ENCODE measurements around the gene TMX2. TPM values are rescaled to one million over a fixed set of nuclear protein-coding genes. Genes with fewer than 3 reads are reported as not detected.
A peak's percentile ranks its signal among the peaks of the same experiment; 100 is the strongest.

The TMX2 gene
- total RNA-seq, 1 experiment from 2014 or later: 138 TPM

DNA sequence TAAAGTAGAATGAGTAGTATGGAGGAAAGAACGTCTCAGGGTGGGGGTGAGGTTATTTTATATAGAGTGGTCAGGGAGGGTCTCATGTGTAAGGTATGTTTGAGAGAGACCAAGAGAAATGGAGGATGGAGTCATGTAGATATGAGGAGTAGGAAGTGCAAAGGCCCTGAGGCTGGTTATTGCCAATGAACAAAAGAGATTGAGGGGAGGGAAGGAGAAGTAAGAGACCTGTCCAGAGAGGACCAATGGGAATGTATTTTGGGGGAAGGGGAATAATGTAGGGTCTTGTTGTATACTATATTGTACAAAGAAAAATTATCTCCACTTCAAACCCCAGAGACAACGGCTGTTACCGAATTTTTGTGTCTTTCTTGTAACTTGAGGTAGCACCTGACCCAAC lies 59.0 kb downstream of the TMX2 start:
- peak overlapping the region; percentile 86 for H3K27ac ChIP-seq
- H3K4me2 ChIP-seq: peak overlapping the region; percentile 78
- no peaks in the 10 kb centered on the region for H3K27me3 ChIP-seq (ENCODE audit: insufficient read depth, low read depth)

GRCh38 chr11:57772562-57772961 lies 60.2 kb downstream of the TMX2 start:
- no TSS peak for BruUV-seq (replicated peaks)
- peaks cover 36% of the 10 kb centered on the region for H4K20me1 ChIP-seq (ENCODE audit: insufficient read depth)

More for the DNA sequence above, 59.0 kb downstream of the TMX2 start:
- TF ChIP-seq, protein P1, sequence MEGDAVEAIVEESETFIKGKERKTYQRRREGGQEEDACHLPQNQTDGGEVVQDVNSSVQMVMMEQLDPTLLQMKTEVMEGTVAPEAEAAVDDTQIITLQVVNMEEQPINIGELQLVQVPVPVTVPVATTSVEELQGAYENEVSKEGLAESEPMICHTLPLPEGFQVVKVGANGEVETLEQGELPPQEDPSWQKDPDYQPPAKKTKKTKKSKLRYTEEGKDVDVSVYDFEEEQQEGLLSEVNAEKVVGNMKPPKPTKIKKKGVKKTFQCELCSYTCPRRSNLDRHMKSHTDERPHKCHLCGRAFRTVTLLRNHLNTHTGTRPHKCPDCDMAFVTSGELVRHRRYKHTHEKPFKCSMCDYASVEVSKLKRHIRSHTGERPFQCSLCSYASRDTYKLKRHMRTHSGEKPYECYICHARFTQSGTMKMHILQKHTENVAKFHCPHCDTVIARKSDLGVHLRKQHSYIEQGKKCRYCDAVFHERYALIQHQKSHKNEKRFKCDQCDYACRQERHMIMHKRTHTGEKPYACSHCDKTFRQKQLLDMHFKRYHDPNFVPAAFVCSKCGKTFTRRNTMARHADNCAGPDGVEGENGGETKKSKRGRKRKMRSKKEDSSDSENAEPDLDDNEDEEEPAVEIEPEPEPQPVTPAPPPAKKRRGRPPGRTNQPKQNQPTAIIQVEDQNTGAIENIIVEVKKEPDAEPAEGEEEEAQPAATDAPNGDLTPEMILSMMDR (conservative IDR thresholded peaks at IDR 0.05): no peak
- TF ChIP-seq EZH2 (IDR thresholded peaks at IDR 0.05; ENCODE audit: low read depth): no peak
- DNase-seq: no peak
- no peak overlapping the region for H3K4me3 ChIP-seq
- H3K79me2 ChIP-seq (ENCODE audit: low read depth): peaks cover 100% of the 10 kb centered on the region
- no TSS peak for BruUV-seq (replicated peaks)
- H3K9me3 ChIP-seq (ENCODE audit: insufficient read depth, low read depth): no peaks in the 10 kb centered on the region
- peaks cover 23% of the 10 kb centered on the region for H3K36me3 ChIP-seq (ENCODE audit: low read depth)
- intact Hi-C loops (cut with micrococcal nuclease; ENCODE audit: unreplicated experiment): loop anchor here (10.0 kb wide), 2 partner anchors 447 to 1783 kb away; partner anchors contain the start of gene TNKS1BP1
- H4K20me1 ChIP-seq (ENCODE audit: insufficient read depth): peaks cover 48% of the 10 kb centered on the region
- ChIA-PET CTCF (interaction anchor here (1.5 kb wide), 1 partner anchor 7 kb away, joined by 7 read pairs; no protein-coding TSS in a partner anchor), POLR2A (ENCODE audit: unreplicated experiment) (interaction anchor here (0.6 to 1.1 kb wide), 3 partner anchors 10 to 64 kb away, joined by 4 to 22 read pairs (median 4); no protein-coding TSS in a partner anchor)
- H2AFZ ChIP-seq: no peak overlapping the region
- H3F3A ChIP-seq (ENCODE audit: insufficient read depth, low read depth): peaks cover 58% of the 10 kb centered on the region
- H3K9me2 ChIP-seq (ENCODE audit: insufficient read depth): no peaks in the 10 kb centered on the region
- peaks cover 89% of the 10 kb centered on the region for H3K4me1 ChIP-seq (replicated peaks; ENCODE audit: insufficient read depth)

DNA sequence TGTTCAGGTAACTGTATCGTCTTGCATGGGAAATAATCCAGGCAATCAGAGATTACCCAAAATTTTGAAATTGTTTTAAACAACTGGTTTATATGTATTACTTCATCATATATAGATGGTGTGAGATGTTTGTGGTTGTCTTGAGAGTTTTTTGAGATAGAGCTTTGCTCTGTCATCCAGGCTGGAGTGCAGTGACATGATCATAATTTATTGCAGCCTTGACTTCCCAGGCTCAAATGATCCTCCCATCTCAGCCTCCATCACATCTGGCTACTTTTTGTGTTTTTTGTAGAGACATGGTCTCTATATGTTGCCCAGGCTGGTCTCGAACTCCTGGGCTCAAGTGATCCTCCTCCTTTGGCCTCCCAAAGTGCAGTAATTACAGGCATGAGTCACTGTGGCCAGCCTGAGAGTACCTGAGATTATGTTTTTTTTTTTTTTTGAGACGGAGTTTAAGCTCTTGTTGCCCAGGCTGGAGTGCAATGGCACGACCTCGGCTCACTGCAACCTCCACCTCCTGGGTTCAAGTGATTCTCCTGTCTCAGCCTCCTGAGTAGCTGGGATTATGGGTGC lies 60.7 kb downstream of the TMX2 start:
- peak overlapping the region; percentile 86 for H3K27ac ChIP-seq
- no peak overlapping the region for H2AFZ ChIP-seq
- H3F3A ChIP-seq (ENCODE audit: insufficient read depth, low read depth): peaks cover 75% of the 10 kb centered on the region
- peak in 1 of 2 experiments; percentile 50 for DNase-seq
- H3K79me2 ChIP-seq (ENCODE audit: low read depth): peaks cover 100% of the 10 kb centered on the region
- H3K4me3 ChIP-seq: peak overlapping the region; percentile 40; the same call in 1 of the 2 replicates
- intact Hi-C loops (cut with micrococcal nuclease; ENCODE audit: unreplicated experiment): loop anchor here (10.0 kb wide), 2 partner anchors 448 to 1782 kb away; partner anchors contain the start of gene TNKS1BP1
- H3K9me3 ChIP-seq (ENCODE audit: insufficient read depth, low read depth): no peaks in the 10 kb centered on the region
- H3K4me1 ChIP-seq (replicated peaks; ENCODE audit: insufficient read depth): peaks cover 89% of the 10 kb centered on the region
- BruUV-seq (replicated peaks): no TSS peak
- TF ChIP-seq, protein P1 (conservative IDR thresholded peaks at IDR 0.05): no peak
- ChIA-PET POLR2A (ENCODE audit: unreplicated experiment) (interaction anchor here (0.5 to 0.9 kb wide), 4 partner anchors 27 to 444 kb away, joined by 3 to 18 read pairs (median 4); partner anchors contain the start of gene SELENOH), CTCF (interaction anchor here (0.6 to 1.5 kb wide), 3 partner anchors 9 to 549 kb away, joined by 3 to 7 read pairs (median 4); partner anchors contain the start of gene BTBD18)
- H3K4me2 ChIP-seq: peak overlapping the region; percentile 78
- no peaks in the 10 kb centered on the region for H3K27me3 ChIP-seq (ENCODE audit: insufficient read depth, low read depth)
- no peaks in the 10 kb centered on the region for H3K9me2 ChIP-seq (ENCODE audit: insufficient read depth)
- H3K36me3 ChIP-seq (ENCODE audit: low read depth): peaks cover 16% of the 10 kb centered on the region; the same call in 1 of the 2 replicates
- peaks cover 30% of the 10 kb centered on the region for H4K20me1 ChIP-seq (ENCODE audit: insufficient read depth)

More at GRCh38 chr11:57772562-57772961, 60.2 kb downstream of the TMX2 start:
- peak overlapping the region; percentile 40; the same call in 1 of the 2 replicates for H3K4me3 ChIP-seq
- H3K36me3 ChIP-seq (ENCODE audit: low read depth): peaks cover 16% of the 10 kb centered on the region; the same call in 1 of the 2 replicates
- POLR2A ChIA-PET (ENCODE audit: unreplicated experiment): interaction anchor here (0.5 to 1.1 kb wide), 4 partner anchors 11 to 106 kb away, joined by 3 to 22 read pairs (median 12); no protein-coding TSS in a partner anchor
- H3K27me3 ChIP-seq (ENCODE audit: insufficient read depth, low read depth): no peaks in the 10 kb centered on the region
- peak overlapping the region; percentile 78 for H3K4me2 ChIP-seq
- peaks cover 70% of the 10 kb centered on the region for H3F3A ChIP-seq (ENCODE audit: insufficient read depth, low read depth)
- DNase-seq: peak in 1 of 2 experiments; percentile 92
- intact Hi-C loops (cut with micrococcal nuclease; ENCODE audit: unreplicated experiment): loop anchor here (1.0 to 10.0 kb wide), 3 partner anchors 11 to 1782 kb away; partner anchors contain the start of genes CTNND1 and TNKS1BP1
- H3K27ac ChIP-seq: peak overlapping the region; percentile 86
- no peaks in the 10 kb centered on the region for H3K9me3 ChIP-seq (ENCODE audit: insufficient read depth, low read depth)
- TF ChIP-seq EZH2 (IDR thresholded peaks at IDR 0.05; ENCODE audit: low read depth): no peak
- TF ChIP-seq, protein P1 (conservative IDR thresholded peaks at IDR 0.05): no peak
- no peaks in the 10 kb centered on the region for H3K9me2 ChIP-seq (ENCODE audit: insufficient read depth)
- H3K4me1 ChIP-seq (replicated peaks; ENCODE audit: insufficient read depth): peaks cover 89% of the 10 kb centered on the region
- H2AFZ ChIP-seq: no peak overlapping the region
- peaks cover 100% of the 10 kb centered on the region for H3K79me2 ChIP-seq (ENCODE audit: low read depth)
- CTCF ChIA-PET: interaction anchor here (0.6 to 1.5 kb wide), 3 partner anchors 8 to 21 kb away, joined by 3 to 7 read pairs (median 6); partner anchors contain the start of genes BTBD18 and CTNND1

Data from PC-9 (cell line).